ENCODE data around the gene GJA3. TPM values are rescaled to one million over a fixed set of nuclear protein-coding genes. Genes with fewer than 3 reads are reported as not detected.

The GJA3 gene
- total RNA-seq, result under 1 TPM; 0.65 to 0.91 TPM

- ChIA-PET POLR2A (interaction anchor here (0.6 to 1.6 kb wide), 4 partner anchors 9 to 195 kb away, joined by 4 to 9 read pairs (median 6); no protein-coding TSS in a partner anchor), CTCF (interaction anchor here (0.7 to 1.1 kb wide), 2 partner anchors 11 to 175 kb away, joined by 3 read pairs; no protein-coding TSS in a partner anchor)
Observed at GRCh38 chr13:20160306-20161274, at the start of gene GJA3. Gene GJA3 (minus strand): TSS chr13:20161052. CDS start chr13:20143288, 17,764 bp downstream.

- POLR2A ChIA-PET, result no interaction called here
- CTCF ChIA-PET, result no interaction called here
Observed at GRCh38 chr13:20209948-20210347, 49.1 kb upstream of the GJA3 start.

DNA sequence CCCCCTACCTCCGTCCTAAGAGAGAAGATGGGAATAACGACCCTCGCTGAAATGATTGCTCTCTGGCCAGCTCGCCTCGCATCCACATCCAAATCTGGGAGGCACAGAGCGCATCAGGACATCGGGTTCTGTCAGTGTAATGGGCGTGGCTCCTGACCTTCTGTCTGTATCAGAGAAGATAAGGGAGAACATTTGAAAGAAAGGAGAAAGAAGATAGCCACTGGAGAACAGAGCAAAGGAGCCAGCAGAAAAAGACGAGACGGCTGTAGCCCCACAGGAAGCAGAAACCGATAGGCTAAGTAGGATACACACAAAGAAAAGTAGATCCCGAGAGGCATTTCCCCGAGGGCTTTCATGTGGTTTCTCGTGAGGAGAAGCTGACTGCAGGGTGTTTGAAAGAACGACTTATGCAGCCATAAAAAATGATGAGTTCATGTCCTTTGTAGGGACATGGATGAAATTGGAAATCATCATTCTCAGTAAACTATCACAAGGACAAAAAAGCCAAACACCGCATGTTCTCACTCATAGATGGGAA is 45.9 kb upstream of the GJA3 start:
- CTCF ChIA-PET, result no interaction called here
- POLR2A ChIA-PET, result no interaction called here

DNA sequence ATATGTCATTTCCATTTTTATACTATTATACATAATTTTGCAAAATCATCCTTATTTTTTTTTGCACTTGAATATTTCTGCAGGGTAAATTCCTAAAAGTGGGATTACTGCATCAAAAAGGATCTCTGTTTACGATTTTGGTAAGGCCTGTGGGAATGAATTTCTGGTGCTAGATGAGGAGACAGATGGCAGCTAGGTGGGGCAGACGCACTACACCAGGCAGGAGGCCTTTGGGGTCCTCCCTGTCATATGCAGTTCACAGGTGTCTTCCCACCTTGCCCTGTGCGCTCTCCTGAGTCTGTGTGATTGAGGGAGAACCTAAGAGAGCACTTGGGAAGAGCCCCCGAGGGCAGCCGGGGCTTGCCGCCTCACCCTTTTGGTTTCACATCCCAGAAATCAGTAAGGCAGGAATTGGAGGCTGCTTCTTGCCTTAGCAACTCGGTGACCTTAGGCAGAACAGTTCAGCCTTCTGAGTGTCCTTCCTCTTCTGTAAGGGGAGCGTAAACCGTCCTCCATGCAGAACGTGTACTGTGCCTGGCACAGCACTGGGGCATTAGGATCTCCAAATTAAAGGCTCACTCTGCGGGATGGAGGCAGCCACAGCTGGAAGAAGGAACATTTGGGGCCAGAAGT is 45.3 kb upstream of the GJA3 start:
- ChIA-PET POLR2A (no interaction called here), CTCF (no interaction called here)

DNA sequence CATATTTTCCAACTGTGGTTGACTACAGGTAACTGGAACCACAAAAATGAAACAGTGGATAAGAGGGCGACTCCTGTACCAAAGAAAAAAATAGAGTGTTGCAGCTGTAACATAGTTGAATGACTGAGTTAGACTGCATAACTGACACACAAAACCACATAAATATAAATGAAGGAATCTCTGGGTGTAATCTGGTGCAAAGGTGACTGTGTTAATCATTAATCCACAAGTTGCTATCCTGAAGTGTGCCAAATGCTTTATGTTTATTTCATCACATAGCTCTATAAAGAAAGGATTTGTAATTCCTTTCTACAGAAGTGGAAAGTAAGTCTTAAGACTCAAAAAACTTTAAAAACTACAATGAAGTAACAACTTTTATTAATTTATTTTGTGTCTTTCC is 37.9 kb upstream of the GJA3 start:
- ChIA-PET CTCF (interaction anchor here (0.6 to 0.7 kb wide), 2 partner anchors 16 to 534 kb away, joined by 3 read pairs; no protein-coding TSS in a partner anchor), POLR2A (no interaction called here)

- ChIA-PET POLR2A (interaction anchor here (0.7 kb wide), 1 partner anchor 167 kb away, joined by 9 read pairs; no protein-coding TSS in a partner anchor), CTCF (interaction anchor here (0.6 to 1.9 kb wide), 13 partner anchors 9 to 728 kb away, joined by 3 to 9 read pairs (median 5); no protein-coding TSS in a partner anchor)
Observed at GRCh38 chr13:20197361-20197834, 36.5 kb upstream of the GJA3 start.

GRCh38 chr13:20195801-20196200 is 34.9 kb upstream of the GJA3 start:
- POLR2A ChIA-PET, result no interaction called here

GRCh38 chr13:20193907-20194631 is 33.2 kb upstream of the GJA3 start:
- ChIA-PET POLR2A (no interaction called here), CTCF (no interaction called here)

More at GRCh38 chr13:20195801-20196200, 34.9 kb upstream of the GJA3 start:
- CTCF ChIA-PET, result interaction anchor here (1.0 to 1.9 kb wide), 2 partner anchors 11 to 297 kb away, joined by 3 to 9 read pairs; no protein-coding TSS in a partner anchor

- ChIA-PET CTCF (interaction anchor here (1.0 kb wide), 1 partner anchor 220 kb away, joined by 3 read pairs; no protein-coding TSS in a partner anchor), POLR2A (no interaction called here)
Observed at GRCh38 chr13:20193162-20193906, 32.5 kb upstream of the GJA3 start.

DNA sequence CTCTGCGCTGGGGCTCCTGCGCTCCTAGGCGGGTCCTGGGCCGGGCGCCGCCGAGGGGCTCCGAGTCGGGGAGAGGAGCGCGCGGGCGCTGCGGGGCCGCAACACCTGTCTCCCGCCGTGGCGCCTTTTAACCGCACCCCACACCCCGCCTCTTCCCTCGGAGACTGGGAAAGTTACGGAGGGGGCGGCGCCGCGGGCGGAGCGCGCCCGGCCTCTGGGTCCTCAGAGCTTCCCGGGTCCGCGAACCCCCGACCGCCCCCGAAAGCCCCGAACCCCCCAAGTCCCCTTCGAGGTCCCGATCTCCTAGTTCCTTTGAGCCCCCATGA is 31.9 kb upstream of the GJA3 start, which contains the start of gene GJB2:
Gene GJB2, minus strand, starts transcription at position 103 of the 326 bp plus-strand sequence. CDS start 3,357 bp downstream, outside the sequence.
- CTCF ChIA-PET, result interaction anchor here (1.0 kb wide), 1 partner anchor 221 kb away, joined by 3 read pairs; no protein-coding TSS in a partner anchor
- POLR2A ChIA-PET, result no interaction called here

- ChIA-PET POLR2A (no interaction called here), CTCF (interaction anchor here (1.0 kb wide), 1 partner anchor 221 kb away, joined by 3 read pairs; no protein-coding TSS in a partner anchor)
Observed at GRCh38 chr13:20192158-20192835, 31.4 kb upstream of the GJA3 start.

- CTCF ChIA-PET, result interaction anchor here (0.7 kb wide), 1 partner anchor 27 kb away, joined by 3 read pairs; no protein-coding TSS in a partner anchor
- POLR2A ChIA-PET, result interaction anchor here (0.6 kb wide), 1 partner anchor 404 kb away, joined by 4 read pairs; no protein-coding TSS in a partner anchor
Observed at GRCh38 chr13:20191311-20192157, 30.7 kb upstream of the GJA3 start.

DNA sequence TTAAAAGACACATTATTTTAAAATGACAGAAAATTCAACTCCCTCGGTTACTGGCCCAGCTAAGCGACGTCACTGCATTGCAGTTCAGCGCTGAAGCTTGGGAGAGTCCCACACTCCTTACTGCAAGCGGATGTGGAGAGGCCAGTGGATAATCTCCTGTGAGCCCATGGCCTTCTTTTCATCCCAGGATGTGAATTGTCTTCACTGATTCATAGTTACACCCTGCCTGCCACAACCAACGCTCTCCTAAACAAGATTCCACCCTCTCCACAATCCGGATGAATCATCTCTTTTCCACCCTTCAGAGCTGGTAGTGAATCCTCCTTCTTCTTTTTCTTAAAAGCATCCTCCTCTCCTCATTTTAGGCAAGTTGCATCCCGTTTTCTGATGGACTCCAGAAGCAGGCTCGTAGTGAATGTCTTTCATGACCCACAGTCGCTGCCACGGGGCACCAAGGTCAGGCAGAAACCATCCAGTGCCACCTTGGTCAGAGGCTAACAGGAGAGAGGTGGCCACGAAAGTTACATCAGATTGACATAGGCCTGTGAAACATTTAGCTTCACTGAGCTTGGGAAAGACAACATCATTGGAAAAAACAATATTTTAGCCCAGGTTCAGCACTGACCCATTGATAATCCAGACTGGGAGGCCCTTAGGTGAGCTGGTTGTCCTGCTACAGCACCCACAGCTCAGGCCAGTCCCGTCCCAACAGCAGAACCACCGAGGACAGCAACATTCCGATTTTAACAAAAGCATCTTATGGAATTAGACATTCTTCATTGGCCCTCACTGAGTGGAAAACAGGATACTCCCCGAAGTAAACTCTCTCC is 29.8 kb upstream of the GJA3 start:
- CTCF ChIA-PET, result interaction anchor here (0.7 to 0.9 kb wide), 3 partner anchors 26 to 734 kb away, joined by 3 read pairs; no protein-coding TSS in a partner anchor
- POLR2A ChIA-PET, result interaction anchor here (0.7 kb wide), 1 partner anchor 685 kb away, joined by 6 read pairs; no protein-coding TSS in a partner anchor

DNA sequence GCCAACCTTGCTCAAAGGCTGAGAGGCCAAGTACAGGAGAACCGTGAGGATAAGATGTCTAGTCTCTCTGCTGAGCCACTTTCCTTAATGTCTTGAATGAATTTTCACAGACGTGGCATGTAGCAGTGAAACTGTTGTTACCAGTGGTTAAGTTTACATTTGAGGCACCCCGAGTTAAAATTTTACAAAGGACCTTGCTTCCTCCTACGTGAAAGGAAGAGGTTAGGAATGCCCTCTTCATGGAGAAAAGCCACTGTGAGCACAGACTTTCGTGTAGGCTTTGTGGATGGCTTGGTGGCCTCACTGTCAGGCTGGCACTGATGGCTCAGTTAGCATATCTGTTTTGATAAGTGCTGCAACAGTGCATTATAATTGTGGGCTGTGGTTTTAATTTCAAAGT is 29.2 kb upstream of the GJA3 start:
- POLR2A ChIA-PET, result no interaction called here
- CTCF ChIA-PET, result interaction anchor here (0.9 kb wide), 1 partner anchor 735 kb away, joined by 3 read pairs; no protein-coding TSS in a partner anchor

GRCh38 chr13:20188667-20189553 is 28.1 kb upstream of the GJA3 start:
- POLR2A ChIA-PET, result no interaction called here
- CTCF ChIA-PET, result interaction anchor here (0.6 kb wide), 1 partner anchor 8 kb away, joined by 3 read pairs; no protein-coding TSS in a partner anchor
